Right lobe of liver (tissue), 4 donors: ENCODE results near the gene TLR9.

ENCODE experiments used
- CTCF ChIP-seq, 4 donors: fragments of 200-600 bp in 3 of 4; fragments of 450-650 bp in 1 of 4; IDR thresholded peaks; one replicate each; pipeline versions ENCODE4 v1.5.1 to v1.8.0; 2016 to 2022; ENCODE audit warnings: antibody characterized with exemption in 4 of 4, mild to moderate bottlenecking in 2 of 4
- POLR2A ChIP-seq: fragments of 450-650 bp; IDR thresholded peaks from one replicate; pipeline ENCODE4 v1.6.1; 2017; ENCODE audit warnings: antibody characterized with exemption, mild to moderate bottlenecking
- donor health status: DM: no; HTN: no; CAD: no.
- donor health status: DM: no; HTN: no; CAD: no.
- donor health status: DM: no; HTN: yes; CAD: no.

- no peak for TF ChIP-seq CTCF (IDR thresholded peaks at IDR 0.05)
- no peak for TF ChIP-seq POLR2A
These were observed 4.3 kb downstream of the TLR9 start for GRCh38 chr3:52221141-52221562.
